Measurements from ENCODE around the gene ADM2.

The ADM2 gene

DNA sequence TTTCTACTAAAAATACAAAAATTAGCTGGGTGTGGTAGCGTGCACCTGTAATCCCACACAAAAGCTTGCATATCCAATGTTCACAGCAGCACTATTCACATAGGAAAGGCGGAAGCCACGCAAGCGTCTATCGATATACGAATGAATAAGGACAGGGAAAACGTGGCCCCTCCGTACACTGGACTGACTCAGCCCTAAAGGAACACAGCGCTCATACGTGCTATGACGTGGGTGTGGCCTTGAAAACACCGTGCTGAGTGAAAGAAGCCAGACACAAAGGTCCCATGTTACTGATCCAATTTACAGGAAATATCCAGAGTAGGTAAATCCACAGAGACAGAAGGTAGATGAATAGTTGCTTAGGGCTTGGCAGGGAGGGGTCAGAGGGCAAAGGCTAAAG, 19.1 kb downstream of the ADM2 start:
- Histone ChIP-seq H2BK15ac (ENCODE audit: low read depth, poor library complexity, severe bottlenecking) (no peak overlapping the region), H2BK120ac (ENCODE audit: low read depth, low read length) (no peak overlapping the region), H3K14ac (ENCODE audit: low read length in 2 of 2) (no peak overlapping the region), H3K18ac (ENCODE audit: low read depth in 1 of 2, low read length in 2 of 2) (no peak overlapping the region), H2BK5ac (ENCODE audit: low read depth, low read length, poor library complexity, severe bottlenecking) (no peak overlapping the region), H3K23ac (ENCODE audit: low read length in 2 of 2) (no peak overlapping the region), H3K4me1 (ENCODE audit: control insufficient read depth, insufficient read depth, low read depth, low read length) (peaks cover 3% of the 10 kb centered on the region), H3K27me3 (ENCODE audit: control insufficient read depth in 1 of 2, insufficient read depth in 1 of 2, low read length in 2 of 2) (peaks cover 0 to 2% of the 10 kb centered on the region in 2 experiments), H2AFZ (ENCODE audit: low read depth, low read length) (no peak overlapping the region), H3K4me2 (ENCODE audit: low read length, poor library complexity, severe bottlenecking) (no peak overlapping the region), H2AK5ac (ENCODE audit: low read length, severe bottlenecking) (no peak overlapping the region), H3K4me3 (ENCODE audit: insufficient read depth in 1 of 2, low read depth in 1 of 2, low read length in 2 of 2) (no peak overlapping the region), H2BK12ac (ENCODE audit: low read length in 2 of 2) (no peak overlapping the region), H3K36me3 (ENCODE audit: control insufficient read depth in 1 of 2, insufficient read depth in 2 of 2, low read depth in 1 of 2, low read length in 2 of 2) (peaks cover 23 to 43% of the 10 kb centered on the region in 2 experiments), H4K91ac (ENCODE audit: low read length) (no peak overlapping the region), H3K9me3 (ENCODE audit: control insufficient read depth, low read length) (no peaks in the 10 kb centered on the region), H4K8ac (ENCODE audit: low read length) (no peak overlapping the region), H3K27ac (ENCODE audit: low read length, poor library complexity, severe bottlenecking) (no peak overlapping the region), H3K79me1 (replicated peaks; ENCODE audit: low read length, poor library complexity, severe bottlenecking) (peaks cover 21% of the 10 kb centered on the region), H3K9ac (ENCODE audit: low read length) (no peak overlapping the region), H3K4ac (ENCODE audit: low read depth in 1 of 2, low read length in 2 of 2) (no peak overlapping the region)
- no peak for DNase-seq
- WGBS: 92% methylated on average over 12 of the region's 12 CpGs

- H2BK12ac ChIP-seq (ENCODE audit: low read length in 2 of 2): no peak overlapping the region
- no peaks in the 10 kb centered on the region for H3K9me3 ChIP-seq (ENCODE audit: control insufficient read depth, low read length)
- H3K14ac ChIP-seq (ENCODE audit: low read length in 2 of 2): no peak overlapping the region
- no peak for DNase-seq
- H2AFZ ChIP-seq (ENCODE audit: low read depth, low read length): no peak overlapping the region
- H2BK15ac ChIP-seq (ENCODE audit: low read depth, poor library complexity, severe bottlenecking): no peak overlapping the region
- H3K4me3 ChIP-seq (ENCODE audit: insufficient read depth in 1 of 2, low read depth in 1 of 2, low read length in 2 of 2): no peak overlapping the region
- no peak overlapping the region for H3K4me2 ChIP-seq (ENCODE audit: low read length, poor library complexity, severe bottlenecking)
- 95% methylated on average over 6 of the region's 6 CpGs for WGBS
- no peak overlapping the region for H3K9ac ChIP-seq (ENCODE audit: low read length)
- no peaks in the 10 kb centered on the region for H3K27me3 ChIP-seq (ENCODE audit: control insufficient read depth in 1 of 2, insufficient read depth in 1 of 2, low read length in 2 of 2)
- no peak overlapping the region for H2AK5ac ChIP-seq (ENCODE audit: low read length, severe bottlenecking)
- no peak overlapping the region for H4K8ac ChIP-seq (ENCODE audit: low read length)
- H3K36me3 ChIP-seq (ENCODE audit: control insufficient read depth in 1 of 2, insufficient read depth in 2 of 2, low read depth in 1 of 2, low read length in 2 of 2): peaks cover 29 to 51% of the 10 kb centered on the region in 2 experiments
- H2BK120ac ChIP-seq (ENCODE audit: low read depth, low read length): no peak overlapping the region
- no peak overlapping the region for H3K23ac ChIP-seq (ENCODE audit: low read length in 2 of 2)
- peaks cover 26% of the 10 kb centered on the region for H3K79me1 ChIP-seq (replicated peaks; ENCODE audit: low read length, poor library complexity, severe bottlenecking)
- peaks cover 15% of the 10 kb centered on the region for H3K4me1 ChIP-seq (ENCODE audit: control insufficient read depth, insufficient read depth, low read depth, low read length)
- H4K91ac ChIP-seq (ENCODE audit: low read length): no peak overlapping the region
- no peak overlapping the region for H3K18ac ChIP-seq (ENCODE audit: low read depth in 1 of 2, low read length in 2 of 2)
- no peak overlapping the region for H2BK5ac ChIP-seq (ENCODE audit: low read depth, low read length, poor library complexity, severe bottlenecking)
- no peak overlapping the region for H3K4ac ChIP-seq (ENCODE audit: low read depth in 1 of 2, low read length in 2 of 2)
- no peak overlapping the region for H3K27ac ChIP-seq (ENCODE audit: low read length, poor library complexity, severe bottlenecking)
Observed at GRCh38 chr22:50502096-50502495, 20.8 kb downstream of the ADM2 start.

DNA sequence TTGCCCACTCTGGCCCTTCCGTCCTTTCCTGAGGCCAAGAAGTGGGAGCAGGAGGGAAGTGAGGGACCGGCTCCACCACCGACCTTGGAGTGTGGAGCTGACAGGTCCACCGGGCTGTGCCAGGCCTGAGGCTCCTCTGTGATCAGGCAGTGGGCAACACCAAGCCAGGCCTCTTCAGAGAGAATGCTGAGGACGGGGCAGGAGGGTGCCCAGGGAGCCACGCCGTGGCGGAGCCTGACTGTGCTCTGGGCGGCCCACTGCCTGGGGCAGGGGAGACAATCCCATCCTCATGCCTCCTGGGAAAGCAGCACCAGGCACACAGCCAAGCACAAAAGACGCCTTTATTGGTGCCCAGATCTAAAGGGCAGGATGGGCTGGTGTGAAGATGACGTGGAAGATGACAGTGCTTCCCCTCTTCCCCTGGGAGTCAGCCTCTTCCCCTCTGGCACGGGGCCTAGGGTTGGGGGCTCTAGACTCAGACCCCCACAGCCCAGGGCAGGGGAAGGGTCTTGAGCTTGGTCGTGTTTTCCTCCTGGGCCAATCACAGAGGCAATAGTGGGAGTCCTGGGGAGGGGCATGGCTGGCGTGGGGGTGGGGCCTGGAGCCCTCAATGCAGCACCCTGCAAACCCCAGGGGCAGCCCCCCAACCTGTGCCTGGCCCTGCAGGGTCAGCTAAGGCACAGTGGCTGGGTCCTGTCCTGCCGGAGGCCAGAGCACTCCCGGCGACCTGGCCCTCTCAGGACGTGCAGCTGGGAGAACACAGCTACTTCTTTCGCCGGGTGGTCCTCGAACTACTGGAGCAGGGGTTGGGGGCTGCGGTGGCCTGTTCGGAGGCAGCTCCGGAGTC, 21.5 kb downstream of the ADM2 start:
- H2BK12ac ChIP-seq (ENCODE audit: low read length in 2 of 2): no peak overlapping the region
- DNase-seq: no peak
- no peak overlapping the region for H3K27ac ChIP-seq (ENCODE audit: low read length, poor library complexity, severe bottlenecking)
- H2BK5ac ChIP-seq (ENCODE audit: low read depth, low read length, poor library complexity, severe bottlenecking): no peak overlapping the region
- H2BK15ac ChIP-seq (ENCODE audit: low read depth, poor library complexity, severe bottlenecking): no peak overlapping the region
- H2AK5ac ChIP-seq (ENCODE audit: low read length, severe bottlenecking): no peak overlapping the region
- peaks cover 15% of the 10 kb centered on the region for H3K4me1 ChIP-seq (ENCODE audit: control insufficient read depth, insufficient read depth, low read depth, low read length)
- H2AFZ ChIP-seq (ENCODE audit: low read depth, low read length): no peak overlapping the region
- no peak overlapping the region for H3K4me2 ChIP-seq (ENCODE audit: low read length, poor library complexity, severe bottlenecking)
- H3K79me1 ChIP-seq (replicated peaks; ENCODE audit: low read length, poor library complexity, severe bottlenecking): peaks cover 26% of the 10 kb centered on the region
- no peak overlapping the region for H2BK120ac ChIP-seq (ENCODE audit: low read depth, low read length)
- peaks cover 29 to 51% of the 10 kb centered on the region in 2 experiments for H3K36me3 ChIP-seq (ENCODE audit: control insufficient read depth in 1 of 2, insufficient read depth in 2 of 2, low read depth in 1 of 2, low read length in 2 of 2)
- no peak overlapping the region for H4K8ac ChIP-seq (ENCODE audit: low read length)
- 93% methylated on average over 23 of the region's 24 CpGs for WGBS
- no peak overlapping the region for H3K9ac ChIP-seq (ENCODE audit: low read length)
- no peak overlapping the region for H3K4ac ChIP-seq (ENCODE audit: low read depth in 1 of 2, low read length in 2 of 2)
- H3K18ac ChIP-seq (ENCODE audit: low read depth in 1 of 2, low read length in 2 of 2): no peak overlapping the region
- H3K14ac ChIP-seq (ENCODE audit: low read length in 2 of 2): no peak overlapping the region
- no peak overlapping the region for H3K4me3 ChIP-seq (ENCODE audit: insufficient read depth in 1 of 2, low read depth in 1 of 2, low read length in 2 of 2)
- H3K23ac ChIP-seq (ENCODE audit: low read length in 2 of 2): no peak overlapping the region
- no peaks in the 10 kb centered on the region for H3K9me3 ChIP-seq (ENCODE audit: control insufficient read depth, low read length)
- no peak overlapping the region for H4K91ac ChIP-seq (ENCODE audit: low read length)
- no peaks in the 10 kb centered on the region for H3K27me3 ChIP-seq (ENCODE audit: control insufficient read depth in 1 of 2, insufficient read depth in 1 of 2, low read length in 2 of 2)

DNA sequence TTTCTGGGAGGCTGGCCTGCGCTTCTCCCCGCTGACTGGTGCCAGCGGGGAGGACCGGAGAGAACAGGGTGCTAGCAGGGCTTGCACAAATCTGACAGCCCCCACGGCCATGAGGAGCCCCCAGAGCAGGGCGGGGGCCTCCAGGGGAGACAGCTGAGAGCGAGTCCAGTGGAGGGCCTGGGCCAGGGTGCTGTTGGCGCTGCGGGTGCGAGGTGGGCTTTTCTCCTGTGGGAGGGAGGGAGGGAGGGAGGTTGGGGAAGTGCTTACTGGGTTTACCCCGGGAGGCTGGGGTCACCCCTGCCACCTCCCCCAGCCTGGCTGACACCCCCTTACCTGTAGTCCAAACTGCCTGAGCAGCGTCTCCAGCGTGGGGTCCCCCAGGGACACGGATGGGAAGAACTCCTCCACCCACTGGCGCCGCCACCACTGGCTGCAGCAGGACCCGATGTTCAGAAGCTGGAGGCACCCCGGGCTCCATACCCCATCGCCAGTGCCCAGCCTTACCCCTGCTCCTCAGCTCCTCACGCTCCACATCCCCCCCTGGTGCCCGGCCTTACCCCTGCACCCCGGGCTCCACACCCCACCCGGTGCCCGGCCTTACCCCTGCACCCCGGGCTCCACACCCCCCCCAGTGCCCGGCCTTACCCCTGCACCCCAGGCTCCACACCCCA, 22.3 kb downstream of the ADM2 start:
- H4K8ac ChIP-seq (ENCODE audit: low read length): no peak overlapping the region
- peaks cover 29 to 51% of the 10 kb centered on the region in 2 experiments for H3K36me3 ChIP-seq (ENCODE audit: control insufficient read depth in 1 of 2, insufficient read depth in 2 of 2, low read depth in 1 of 2, low read length in 2 of 2)
- H3K23ac ChIP-seq (ENCODE audit: low read length in 2 of 2): no peak overlapping the region
- 94% methylated on average over 15 of the region's 26 CpGs for WGBS
- no peaks in the 10 kb centered on the region for H3K9me3 ChIP-seq (ENCODE audit: control insufficient read depth, low read length)
- H3K4me2 ChIP-seq (ENCODE audit: low read length, poor library complexity, severe bottlenecking): no peak overlapping the region
- H3K4me1 ChIP-seq (ENCODE audit: control insufficient read depth, insufficient read depth, low read depth, low read length): peaks cover 14% of the 10 kb centered on the region
- peaks cover 26% of the 10 kb centered on the region for H3K79me1 ChIP-seq (replicated peaks; ENCODE audit: low read length, poor library complexity, severe bottlenecking)
- H4K91ac ChIP-seq (ENCODE audit: low read length): no peak overlapping the region
- H3K9ac ChIP-seq (ENCODE audit: low read length): no peak overlapping the region
- H3K4me3 ChIP-seq (ENCODE audit: insufficient read depth in 1 of 2, low read depth in 1 of 2, low read length in 2 of 2): no peak overlapping the region
- H3K27ac ChIP-seq (ENCODE audit: low read length, poor library complexity, severe bottlenecking): no peak overlapping the region
- H2BK15ac ChIP-seq (ENCODE audit: low read depth, poor library complexity, severe bottlenecking): no peak overlapping the region
- no peak overlapping the region for H3K18ac ChIP-seq (ENCODE audit: low read depth in 1 of 2, low read length in 2 of 2)
- no peak overlapping the region for H2AK5ac ChIP-seq (ENCODE audit: low read length, severe bottlenecking)
- no peak overlapping the region for H2BK5ac ChIP-seq (ENCODE audit: low read depth, low read length, poor library complexity, severe bottlenecking)
- H2BK12ac ChIP-seq (ENCODE audit: low read length in 2 of 2): no peak overlapping the region
- no peak for DNase-seq
- no peak overlapping the region for H2BK120ac ChIP-seq (ENCODE audit: low read depth, low read length)
- no peak overlapping the region for H3K4ac ChIP-seq (ENCODE audit: low read depth in 1 of 2, low read length in 2 of 2)
- no peaks in the 10 kb centered on the region for H3K27me3 ChIP-seq (ENCODE audit: control insufficient read depth in 1 of 2, insufficient read depth in 1 of 2, low read length in 2 of 2)
- H3K14ac ChIP-seq (ENCODE audit: low read length in 2 of 2): no peak overlapping the region
- H2AFZ ChIP-seq (ENCODE audit: low read depth, low read length): no peak overlapping the region

All from mesenchymal stem cell (in vitro differentiated cells and primary cell).